Esophagus muscularis mucosa (tissue), 3 donors: ENCODE data around the gene COG4.

ENCODE experiments used
- CTCF ChIP-seq, 3 experiments: fragments of 200-600 bp in 2 of 3; fragments of 450-650 bp in 1 of 3; sonication (generic) in 2 of 3; IDR thresholded peaks; one replicate each; pipeline ENCODE4 v1.5.1; 2017 to 2019; ENCODE audit warnings: antibody characterized with exemption in 3 of 3, mild to moderate bottlenecking in 2 of 3, moderate library complexity in 1 of 3
- POLR2A ChIP-seq: fragments of 450-650 bp; IDR thresholded peaks from one replicate; pipeline ENCODE4 v1.6.1; 2017; ENCODE audit warnings: antibody characterized with exemption, moderate library complexity, mild to moderate bottlenecking, low read depth
- POLR2AphosphoS5 ChIP-seq, 2 donors: sonication (generic); formaldehyde crosslinking; IDR thresholded peaks; one replicate each; pipeline ENCODE4 v1.6.1; 2017; ENCODE audit warnings: antibody characterized with exemption in 2 of 2

GRCh38 chr16:70476272-70477020 lies 46.9 kb downstream of the COG4 start:
- TF ChIP-seq CTCF (IDR thresholded peaks at IDR 0.05), result no peak
- no peak for TF ChIP-seq POLR2A
- TF ChIP-seq POLR2AphosphoS5 (IDR thresholded peaks at IDR 0.05), result no peak
